ENCODE results near the gene ANKFN1. TPM values are rescaled to one million over a fixed set of nuclear protein-coding genes. Genes with fewer than 3 reads are reported as not detected.

ANKFN1 gene
- total RNA-seq, 1 donor from 2014 or later, result not detected

DNA sequence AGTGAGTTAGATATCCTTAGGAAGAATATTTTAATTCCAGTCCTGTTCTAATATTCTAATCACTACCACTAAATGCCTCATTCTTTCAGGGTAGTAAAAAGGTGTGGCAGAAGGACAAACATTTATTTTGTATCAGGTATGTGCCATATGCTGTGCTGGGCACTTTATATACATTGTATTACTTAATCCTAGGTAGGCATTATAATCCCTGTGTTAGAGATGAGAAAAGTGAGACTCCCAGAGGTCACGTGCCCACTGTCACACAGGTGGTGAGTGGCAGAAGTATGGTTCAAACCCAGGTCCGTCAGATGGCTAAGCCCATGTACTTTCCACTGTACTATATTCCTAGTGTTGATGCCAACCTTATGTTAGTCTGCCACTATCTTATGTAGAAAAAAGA lies 335.5 kb downstream of the ANKFN1 start:
- H3F3A ChIP-seq (ENCODE audit: low read depth), result no peaks in the 10 kb centered on the region
- TF ChIP-seq, protein P1, sequence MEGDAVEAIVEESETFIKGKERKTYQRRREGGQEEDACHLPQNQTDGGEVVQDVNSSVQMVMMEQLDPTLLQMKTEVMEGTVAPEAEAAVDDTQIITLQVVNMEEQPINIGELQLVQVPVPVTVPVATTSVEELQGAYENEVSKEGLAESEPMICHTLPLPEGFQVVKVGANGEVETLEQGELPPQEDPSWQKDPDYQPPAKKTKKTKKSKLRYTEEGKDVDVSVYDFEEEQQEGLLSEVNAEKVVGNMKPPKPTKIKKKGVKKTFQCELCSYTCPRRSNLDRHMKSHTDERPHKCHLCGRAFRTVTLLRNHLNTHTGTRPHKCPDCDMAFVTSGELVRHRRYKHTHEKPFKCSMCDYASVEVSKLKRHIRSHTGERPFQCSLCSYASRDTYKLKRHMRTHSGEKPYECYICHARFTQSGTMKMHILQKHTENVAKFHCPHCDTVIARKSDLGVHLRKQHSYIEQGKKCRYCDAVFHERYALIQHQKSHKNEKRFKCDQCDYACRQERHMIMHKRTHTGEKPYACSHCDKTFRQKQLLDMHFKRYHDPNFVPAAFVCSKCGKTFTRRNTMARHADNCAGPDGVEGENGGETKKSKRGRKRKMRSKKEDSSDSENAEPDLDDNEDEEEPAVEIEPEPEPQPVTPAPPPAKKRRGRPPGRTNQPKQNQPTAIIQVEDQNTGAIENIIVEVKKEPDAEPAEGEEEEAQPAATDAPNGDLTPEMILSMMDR (IDR thresholded peaks at IDR 0.05), result no peak
- TF ChIP-seq EZH2phosphoT487 (IDR thresholded peaks at IDR 0.05) (no peak), EZH2 (IDR thresholded peaks at IDR 0.05) (no peak)

DNA sequence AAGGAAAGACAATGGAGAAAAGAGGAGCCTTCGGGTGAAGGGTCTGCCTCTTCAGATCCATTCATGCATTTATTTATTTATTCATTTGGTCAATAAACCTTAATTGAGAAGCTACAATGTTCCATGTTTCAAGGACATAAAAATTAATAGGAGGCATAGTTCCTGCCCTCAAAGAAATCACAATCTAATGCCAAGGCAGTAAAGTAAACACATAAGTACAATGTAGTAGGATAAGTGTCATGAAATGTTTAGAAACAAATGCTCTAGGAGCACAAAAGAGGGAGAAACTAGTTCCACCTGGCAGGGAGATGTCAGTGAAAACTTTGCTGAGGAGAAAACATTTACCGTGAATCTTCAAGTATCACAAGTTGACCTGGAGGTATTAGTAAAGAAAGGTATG lies 336.7 kb downstream of the ANKFN1 start:
- Histone ChIP-seq H4K20me1 (ENCODE audit: low read depth) (no peaks in the 10 kb centered on the region), H3K79me2 (ENCODE audit: low read depth) (no peaks in the 10 kb centered on the region), H3K4me2 (no peak overlapping the region), H3K27me3 (no peaks in the 10 kb centered on the region), H3K36me3 (no peaks in the 10 kb centered on the region), H3K4me3 (no peak overlapping the region), H3K9ac (no peak overlapping the region), H3K9me3 (ENCODE audit: low read depth) (no peaks in the 10 kb centered on the region), H3K4me1 (no peaks in the 10 kb centered on the region), H3K27ac (no peak overlapping the region), H3F3A (ENCODE audit: low read depth) (no peaks in the 10 kb centered on the region), H2AFZ (replicated peaks) (no peak overlapping the region)
- H3K36me3 Mint-ChIP-seq, result no peaks in the 10 kb centered on the region
- no peaks in the 10 kb centered on the region for H3K27me3 Mint-ChIP-seq (ENCODE audit: insufficient read depth, low read depth)
- H3K9me3 Mint-ChIP-seq, result no peaks in the 10 kb centered on the region
- no peak overlapping the region for H3K4me3 Mint-ChIP-seq
- no peak overlapping the region for H3K27ac Mint-ChIP-seq
- DNase-seq (ENCODE audit: low spot score), result no peak
- TF ChIP-seq EZH2 (IDR thresholded peaks at IDR 0.05), result no peak
- no peak for TF ChIP-seq EZH2phosphoT487 (IDR thresholded peaks at IDR 0.05)
- TF ChIP-seq, protein P1 (IDR thresholded peaks at IDR 0.05), result no peak
- no peaks in the 10 kb centered on the region for H3K4me1 Mint-ChIP-seq

More for the DNA sequence above, 335.5 kb downstream of the ANKFN1 start:
- no peaks in the 10 kb centered on the region for H3K79me2 ChIP-seq (ENCODE audit: low read depth)
- no peak overlapping the region for H3K9ac ChIP-seq
- no peak overlapping the region for H3K27ac ChIP-seq
- DNase-seq (ENCODE audit: low spot score), result no peak
- H3K9me3 Mint-ChIP-seq, result no peaks in the 10 kb centered on the region
- no peak overlapping the region for H3K4me2 ChIP-seq
- H3K4me3 Mint-ChIP-seq, result no peak overlapping the region
- H3K27me3 ChIP-seq, result no peaks in the 10 kb centered on the region
- no peaks in the 10 kb centered on the region for H3K36me3 Mint-ChIP-seq
- peaks cover under 1% of the 10 kb centered on the region for H3K4me1 Mint-ChIP-seq
- H3K9me3 ChIP-seq (ENCODE audit: low read depth), result no peaks in the 10 kb centered on the region
- H3K36me3 ChIP-seq, result no peaks in the 10 kb centered on the region
- no peaks in the 10 kb centered on the region for H3K4me1 ChIP-seq
- H3K4me3 ChIP-seq, result no peak overlapping the region
- H3K27me3 Mint-ChIP-seq (ENCODE audit: insufficient read depth, low read depth), result no peaks in the 10 kb centered on the region
- no peak overlapping the region for H2AFZ ChIP-seq (replicated peaks)
- H4K20me1 ChIP-seq (ENCODE audit: low read depth), result no peaks in the 10 kb centered on the region
- H3K27ac Mint-ChIP-seq, result no peak overlapping the region

DNA sequence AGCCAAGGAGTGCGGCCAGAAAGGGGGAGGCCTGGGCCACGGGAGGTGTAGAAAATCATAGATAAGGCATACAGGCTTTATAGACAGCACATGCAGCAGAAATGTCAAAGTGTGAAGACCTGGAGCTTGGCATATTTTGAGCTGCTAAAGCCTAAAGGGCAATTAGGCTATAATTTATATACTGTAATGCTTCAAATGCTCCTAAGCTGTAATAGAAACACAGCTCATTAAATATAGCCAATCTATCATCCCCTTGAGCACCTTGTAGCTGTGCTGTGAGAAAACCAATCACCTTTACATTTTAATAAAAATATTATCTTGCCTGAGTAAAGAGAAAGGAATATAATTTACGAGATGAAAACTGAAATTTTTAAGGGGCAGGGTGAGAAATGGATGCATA lies 342.3 kb downstream of the ANKFN1 start:
- no peak overlapping the region for H3K27ac ChIP-seq
- no peaks in the 10 kb centered on the region for H3K9me3 ChIP-seq (ENCODE audit: low read depth)
- Mint-ChIP-seq H3K27ac (no peak overlapping the region), H3K4me1 (no peaks in the 10 kb centered on the region), H3K9me3 (no peaks in the 10 kb centered on the region), H3K27me3 (ENCODE audit: insufficient read depth, low read depth) (no peaks in the 10 kb centered on the region), H3K36me3 (no peaks in the 10 kb centered on the region), H3K4me3 (no peak overlapping the region)
- no peak overlapping the region for H3K4me3 ChIP-seq
- no peak overlapping the region for H2AFZ ChIP-seq (replicated peaks)
- no peaks in the 10 kb centered on the region for H3K36me3 ChIP-seq
- H3K27me3 ChIP-seq, result no peaks in the 10 kb centered on the region
- no peaks in the 10 kb centered on the region for H4K20me1 ChIP-seq (ENCODE audit: low read depth)
- no peak for DNase-seq (ENCODE audit: low spot score)
- H3F3A ChIP-seq (ENCODE audit: low read depth), result no peaks in the 10 kb centered on the region
- no peak overlapping the region for H3K9ac ChIP-seq
- no peak for TF ChIP-seq EZH2phosphoT487 (IDR thresholded peaks at IDR 0.05)
- TF ChIP-seq EZH2 (IDR thresholded peaks at IDR 0.05), result no peak
- TF ChIP-seq, protein P1 (IDR thresholded peaks at IDR 0.05), result no peak
- H3K4me2 ChIP-seq, result no peak overlapping the region
- H3K79me2 ChIP-seq (ENCODE audit: low read depth), result no peaks in the 10 kb centered on the region
- H3K4me1 ChIP-seq, result no peaks in the 10 kb centered on the region
